ENCODE results near the gene P4HA3.

P4HA3 gene

GRCh38 chr11:74268456-74268855 lies 43.0 kb downstream of the P4HA3 start:
- no peak for DNase-seq (ENCODE audit: extremely low read depth in 1 of 2, low read depth in 1 of 2)

- no peak for DNase-seq (ENCODE audit: extremely low read depth in 1 of 2, low read depth in 1 of 2)
These were observed 44.4 kb downstream of the P4HA3 start for GRCh38 chr11:74267014-74267413.

GRCh38 chr11:74265256-74265655 lies 46.2 kb downstream of the P4HA3 start:
- DNase-seq (ENCODE audit: extremely low read depth in 1 of 2, low read depth in 1 of 2): no peak

- no peak for DNase-seq (ENCODE audit: extremely low read depth in 1 of 2, low read depth in 1 of 2)
These were observed 48.7 kb downstream of the P4HA3 start for GRCh38 chr11:74262725-74263124.

GRCh38 chr11:74257959-74258553 lies 53.4 kb downstream of the P4HA3 start:
- DNase-seq (ENCODE audit: extremely low read depth in 1 of 2, low read depth in 1 of 2): no peak

GRCh38 chr11:74256378-74257133 lies 54.9 kb downstream of the P4HA3 start:
- no peak for DNase-seq (ENCODE audit: extremely low read depth in 1 of 2, low read depth in 1 of 2)

- DNase-seq (ENCODE audit: extremely low read depth in 1 of 2, low read depth in 1 of 2): peak; percentile 13 to 27
These were observed 55.6 kb downstream of the P4HA3 start for GRCh38 chr11:74255741-74256375.

GRCh38 chr11:74253361-74253760 lies 58.1 kb downstream of the P4HA3 start:
- no peak for DNase-seq (ENCODE audit: extremely low read depth in 1 of 2, low read depth in 1 of 2)

GRCh38 chr11:74249496-74249895 lies 61.9 kb downstream of the P4HA3 start:
- no peak for DNase-seq (ENCODE audit: extremely low read depth in 1 of 2, low read depth in 1 of 2)

GRCh38 chr11:74248469-74248868 lies 63.0 kb downstream of the P4HA3 start:
- no peak for DNase-seq (ENCODE audit: extremely low read depth in 1 of 2, low read depth in 1 of 2)

- DNase-seq (ENCODE audit: extremely low read depth in 1 of 2, low read depth in 1 of 2): no peak
These were observed 73.2 kb downstream of the P4HA3 start for GRCh38 chr11:74238243-74238642.

GRCh38 chr11:74237541-74237940 lies 73.9 kb downstream of the P4HA3 start:
- DNase-seq (ENCODE audit: extremely low read depth in 1 of 2, low read depth in 1 of 2): no peak

- no peak for DNase-seq (ENCODE audit: extremely low read depth in 1 of 2, low read depth in 1 of 2)
These were observed 76.3 kb downstream of the P4HA3 start for GRCh38 chr11:74235121-74235520.

GRCh38 chr11:74233683-74234082 lies 77.8 kb downstream of the P4HA3 start:
- DNase-seq (ENCODE audit: extremely low read depth in 1 of 2, low read depth in 1 of 2): no peak

- peak in 1 of 2 donors; percentile 5 for DNase-seq (ENCODE audit: extremely low read depth in 1 of 2, low read depth in 1 of 2)
These were observed 79.0 kb downstream of the P4HA3 start for GRCh38 chr11:74232311-74232950.

GRCh38 chr11:74226907-74227306 lies 84.5 kb downstream of the P4HA3 start:
- no peak for DNase-seq (ENCODE audit: extremely low read depth in 1 of 2, low read depth in 1 of 2)

- no peak for DNase-seq (ENCODE audit: extremely low read depth in 1 of 2, low read depth in 1 of 2)
These were observed 85.9 kb downstream of the P4HA3 start for GRCh38 chr11:74225565-74225964.

- no peak for DNase-seq (ENCODE audit: extremely low read depth in 1 of 2, low read depth in 1 of 2)
These were observed 89.6 kb downstream of the P4HA3 start for GRCh38 chr11:74221816-74222215.

- no peak for DNase-seq (ENCODE audit: extremely low read depth in 1 of 2, low read depth in 1 of 2)
These were observed 91.1 kb downstream of the P4HA3 start for GRCh38 chr11:74220376-74220775.
